ENCODE data around the gene ZNF614. TPM values are rescaled to one million over a fixed set of nuclear protein-coding genes. Genes with fewer than 3 reads are reported as not detected.

The ZNF614 gene
- total and polyA plus RNA-seq, 9 of the 15 experiments (the other 6 are each of a cell fraction or from before 2014, with no cell fraction given): 4.9 to 16.3 (median 11.4) TPM

GRCh38 chr19:51986309-51987291 is 41.6 kb downstream of the ZNF614 start, which contains the start of gene ZNF350 (continued):
- peak; percentile 54; the same call in 1 of the 2 replicates for TF ChIP-seq MGA (IDR thresholded peaks at IDR 0.05)
- TF ChIP-seq STAT5B (CRISPR knock-in tag; IDR thresholded peaks at IDR 0.05): no peak
- peak; percentile 46; the same call in 1 of the 2 replicates for TF ChIP-seq MAX (CRISPR knock-in tag; IDR thresholded peaks at IDR 0.05)
- TF ChIP-seq TBP (optimal IDR thresholded peaks at IDR 0.05; ENCODE audit: low read depth, low read length): no peak
- TF ChIP-seq RAD21 (CRISPR knock-in tag; conservative IDR thresholded peaks at IDR 0.05 in 1 of 2, IDR thresholded peaks at IDR 0.05 in 1 of 2): no peak
- peak; percentile 82 for TF ChIP-seq ZFX (CRISPR knock-in tag; IDR thresholded peaks at IDR 0.05)
- TF ChIP-seq ATF6 (CRISPR knock-in tag; IDR thresholded peaks at IDR 0.05): no peak
- TF ChIP-seq THRB (CRISPR knock-in tag; conservative IDR thresholded peaks at IDR 0.05): no peak
- no peak for TF ChIP-seq MXD1 (CRISPR knock-in tag; IDR thresholded peaks at IDR 0.05; ENCODE audit: borderline replicate concordance, poor library complexity, severe bottlenecking)

All from K562 (cell line).